Mononuclear cell (primary cell): ENCODE data around the gene GABRP. TPM values are rescaled to one million over a fixed set of nuclear protein-coding genes. Genes with fewer than 3 reads are reported as not detected.
A peak's percentile ranks its signal among the peaks of the same experiment; 100 is the strongest.

Experiments
- H3K27me3 ChIP-seq: 2 replicates; pipeline ENCODE4 v1.6.0; 2011; ENCODE audit warnings: low read length, control low read depth; ENCODE audit not compliant: insufficient read depth
- H3K4me1 ChIP-seq: 2 replicates; pipeline ENCODE4 v1.5.1; 2011; ENCODE audit warnings: mild to moderate bottlenecking, low read length, control low read depth; ENCODE audit not compliant: insufficient read depth
- H3K4me3 ChIP-seq: 2 replicates; pipeline ENCODE4 v1.5.1; 2011; ENCODE audit warnings: mild to moderate bottlenecking, low read length, moderate library complexity
- H3K9me3 ChIP-seq: 2 replicates; pipeline ENCODE4 v1.5.1; 2011; ENCODE audit warnings: low read depth, mild to moderate bottlenecking, control low read depth, low read length
- total RNA-seq: library from RNA; depleted of rRNA; stranded (reverse); fragments of >200 nt; gene quantifications from one replicate; pipeline ENCODE4 v1.2.3, GENCODE V29; 2012

Gene GABRP
- total RNA-seq, 1 donor = 0.10 TPM

DNA sequence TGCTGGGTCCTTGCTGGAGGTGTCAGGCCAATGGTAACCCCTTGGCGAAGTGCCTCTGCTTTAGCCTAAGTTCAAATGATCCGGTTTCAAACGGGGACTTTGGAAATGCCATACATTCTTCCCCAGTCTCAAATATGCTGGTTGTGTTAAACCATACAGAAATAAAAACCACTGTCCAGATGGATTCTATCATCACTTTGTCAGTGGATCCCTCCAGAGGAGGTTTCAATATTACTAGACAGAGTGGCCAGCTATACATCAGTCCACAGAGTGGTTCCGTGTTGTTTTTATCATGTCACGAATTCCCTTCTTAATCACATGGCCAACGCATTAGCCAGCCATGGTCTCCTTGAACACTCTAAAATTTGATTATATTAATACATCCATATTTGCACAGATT lies 71.0 kb downstream of the GABRP start:
- Histone ChIP-seq H3K4me3 (no peak overlapping the region), H3K4me1 (no peaks in the 10 kb centered on the region), H3K27me3 (peaks cover 1% of the 10 kb centered on the region), H3K9me3 (no peaks in the 10 kb centered on the region)

DNA sequence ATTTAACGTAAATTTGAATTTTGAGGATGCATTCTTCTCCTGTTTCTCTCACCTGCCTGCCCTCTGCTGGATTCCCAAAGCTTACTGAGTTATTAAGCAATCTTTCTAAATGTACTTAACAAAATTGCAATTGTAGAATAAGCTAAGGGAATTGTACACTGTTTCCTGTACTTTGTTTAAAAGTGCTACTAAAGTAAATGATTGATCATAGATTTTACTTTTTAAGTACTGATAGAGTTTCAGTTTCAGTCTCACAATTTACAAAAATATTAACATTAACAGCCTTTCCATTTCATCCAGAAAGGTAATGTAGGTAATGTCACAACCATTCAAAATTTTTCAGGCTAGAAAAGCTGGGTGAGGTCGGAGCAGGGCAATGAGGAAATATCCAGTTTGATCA lies 73.5 kb downstream of the GABRP start:
- peaks cover 12% of the 10 kb centered on the region for H3K9me3 ChIP-seq
- H3K27me3 ChIP-seq = peaks cover 14% of the 10 kb centered on the region
- H3K4me3 ChIP-seq = no peak overlapping the region
- no peaks in the 10 kb centered on the region for H3K4me1 ChIP-seq

DNA sequence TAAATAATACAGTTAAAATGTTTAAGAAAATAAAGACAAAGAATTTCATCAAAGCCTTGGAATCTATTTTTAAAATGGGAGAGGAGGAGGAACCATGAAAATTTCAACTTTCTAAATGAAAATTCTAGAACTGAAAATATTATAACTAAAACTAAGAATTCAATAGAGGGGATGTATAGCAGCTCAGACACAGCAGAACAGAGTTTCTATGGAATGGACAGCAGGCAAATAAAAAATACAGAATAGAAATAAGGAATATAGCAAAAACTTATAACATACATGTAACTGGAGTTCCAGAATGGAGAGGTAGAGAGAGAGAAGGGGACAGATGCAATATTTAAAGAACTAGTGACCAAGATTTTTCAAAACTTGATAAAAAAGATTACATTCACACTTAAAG lies 76.9 kb downstream of the GABRP start:
- H3K9me3 ChIP-seq = peaks cover 12% of the 10 kb centered on the region
- no peak overlapping the region for H3K4me3 ChIP-seq
- no peaks in the 10 kb centered on the region for H3K4me1 ChIP-seq
- peaks cover 26% of the 10 kb centered on the region for H3K27me3 ChIP-seq

DNA sequence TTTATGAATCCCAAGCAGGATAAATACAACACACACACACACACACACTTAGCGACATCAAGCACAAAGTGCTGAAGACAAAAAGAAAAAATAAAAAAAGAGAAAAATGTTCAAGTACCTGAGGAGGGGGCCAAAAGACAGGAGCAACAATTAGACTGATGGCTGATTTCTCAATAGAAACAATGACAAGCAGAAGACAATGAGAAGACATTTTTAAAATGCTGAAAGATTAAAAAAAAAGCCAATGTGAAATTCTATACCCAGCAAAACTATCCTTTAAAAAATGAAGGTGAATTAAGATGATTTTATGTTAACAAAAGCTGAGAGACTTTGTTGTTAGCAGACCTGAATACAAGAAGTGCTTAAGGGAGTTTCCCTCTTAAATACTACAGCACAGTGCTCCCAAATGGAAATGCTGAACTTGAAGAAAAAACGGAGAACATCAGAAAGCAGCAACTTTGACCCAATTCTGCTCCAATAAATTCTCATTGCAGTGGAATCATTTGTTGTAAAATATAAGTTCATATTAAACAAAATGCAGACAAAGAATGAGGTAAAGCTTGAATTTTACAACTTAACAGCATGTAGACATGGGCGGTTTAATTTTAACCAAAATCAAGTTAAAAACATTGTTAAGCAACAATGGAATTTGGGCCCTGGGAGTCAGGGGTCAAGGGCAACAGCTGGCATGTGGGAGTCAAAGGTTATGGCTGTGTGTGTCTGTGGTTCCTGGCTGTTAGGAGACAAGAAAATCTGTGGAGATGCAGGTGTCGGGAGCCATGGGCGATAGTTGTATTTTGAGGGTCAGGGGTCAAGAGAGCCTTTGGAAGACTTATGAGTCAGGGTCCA lies 77.5 kb downstream of the GABRP start:
- Histone ChIP-seq H3K27me3 (peaks cover 26% of the 10 kb centered on the region), H3K4me3 (no peak overlapping the region), H3K9me3 (peaks cover 12% of the 10 kb centered on the region), H3K4me1 (no peaks in the 10 kb centered on the region)

DNA sequence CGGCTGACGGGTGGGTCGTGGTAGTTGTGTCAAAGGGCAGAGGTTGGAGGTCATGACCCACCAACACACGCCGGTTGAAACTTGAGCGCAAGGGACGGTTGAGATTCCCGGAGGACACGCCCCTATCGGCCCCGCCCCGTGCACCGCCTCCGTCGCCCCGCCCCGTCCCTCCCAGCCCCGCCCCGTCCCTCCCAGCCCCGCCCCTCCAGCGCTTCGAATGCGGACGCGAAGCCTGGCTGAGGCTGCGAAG lies 78.1 kb downstream of the GABRP start:
- H3K9me3 ChIP-seq = peaks cover 12% of the 10 kb centered on the region
- H3K27me3 ChIP-seq = peaks cover 26% of the 10 kb centered on the region
- no peak overlapping the region for H3K4me3 ChIP-seq
- H3K4me1 ChIP-seq = no peaks in the 10 kb centered on the region

DNA sequence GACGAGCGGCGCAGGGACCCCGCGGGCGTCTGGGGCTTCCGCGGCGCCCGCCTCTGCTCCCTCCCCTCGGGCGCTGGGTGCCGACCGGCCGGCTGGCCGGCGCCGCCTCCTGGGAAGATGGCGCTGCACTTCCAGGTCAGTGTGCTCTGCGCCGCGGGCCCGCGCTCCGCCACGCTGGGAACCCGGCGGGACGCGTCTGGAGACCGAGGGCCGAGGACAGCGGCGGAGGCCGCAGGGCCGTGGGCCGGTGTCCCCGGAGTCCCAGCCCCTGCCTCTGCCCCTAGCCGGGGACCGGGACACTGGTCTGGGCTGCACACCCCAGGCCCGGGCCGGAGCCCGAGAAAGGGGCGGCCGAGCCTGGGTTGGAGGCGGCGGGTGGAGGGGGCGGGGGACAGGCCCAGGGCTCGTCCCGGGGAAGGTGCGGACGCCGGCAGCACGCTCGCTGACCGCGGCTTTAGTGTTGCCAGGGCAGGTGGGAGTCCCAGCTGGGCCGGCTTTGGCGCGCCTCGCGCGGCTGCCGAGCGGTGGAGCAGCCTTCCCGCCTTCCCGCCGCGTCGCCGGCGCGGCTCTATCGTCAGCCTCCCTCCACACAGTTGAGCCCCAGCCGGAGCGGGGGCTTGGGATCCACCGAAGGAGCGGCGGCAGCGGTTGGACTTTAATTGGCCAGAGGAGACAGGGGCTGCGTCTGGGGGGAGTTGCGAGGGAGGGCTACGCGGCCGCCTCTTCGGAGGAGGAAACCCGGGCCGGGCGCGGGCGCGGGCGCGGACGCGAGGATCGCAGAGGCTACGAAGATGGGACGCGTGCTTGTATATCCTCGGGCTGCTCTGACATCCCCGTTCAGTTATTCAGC lies 78.6 kb downstream of the GABRP start, which contains the start of gene RANBP17:
Gene RANBP17, plus strand, starts transcription at position 102 of the 850 bp plus-strand sequence.
- Histone ChIP-seq H3K9me3 (peaks cover 12% of the 10 kb centered on the region), H3K4me1 (no peaks in the 10 kb centered on the region), H3K4me3 (peak within 1 kb of the TSS; percentile 16), H3K27me3 (peaks cover 26% of the 10 kb centered on the region)

DNA sequence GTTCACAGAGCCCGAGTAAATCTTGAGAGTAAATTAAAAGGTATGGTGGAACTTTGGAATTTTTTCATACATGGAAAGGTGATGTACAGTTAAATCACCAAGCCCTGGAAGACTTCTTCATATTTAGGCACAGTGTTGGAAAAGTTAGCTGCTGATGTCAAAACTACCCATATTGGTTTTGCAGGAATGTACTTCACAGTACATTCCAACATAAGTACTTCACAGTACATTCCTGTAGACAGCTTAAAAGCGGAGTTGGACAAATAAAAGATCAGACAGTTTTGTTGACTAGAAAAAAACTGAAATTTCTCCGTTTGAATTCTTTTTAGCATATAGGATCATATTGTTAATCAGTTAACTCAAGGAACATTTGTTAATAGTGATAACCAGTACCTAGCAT lies 80.1 kb downstream of the GABRP start:
- Histone ChIP-seq H3K4me3 (no peak overlapping the region), H3K27me3 (peaks cover 26% of the 10 kb centered on the region), H3K9me3 (peaks cover 12% of the 10 kb centered on the region), H3K4me1 (no peaks in the 10 kb centered on the region)

Other genes starting within 250 kb of the GABRP start
- gene RANBP17, start 78.3 kb downstream of the GABRP start, total RNA-seq = 6.2 TPM